Retinal pigment epithelial cell (primary cell): ENCODE data around the gene SLC22A2.

Experiments
- DNase-seq: peaks from one replicate; pipeline ENCODE4 v3.0.0-alpha.2; 2010; ENCODE audit warnings: low read depth
- H3K4me3 ChIP-seq: 2 replicates; pipeline ENCODE4 v1.5.1; 2011; ENCODE audit warnings: mild to moderate bottlenecking, low read length, control low read depth, moderate library complexity
- CTCF ChIP-seq: conservative IDR thresholded peaks from 2 replicates; pipeline ENCODE4 v1.5.1; 2011; ENCODE audit warnings: low read depth, low read length, control low read depth, inconsistent platforms

SLC22A2 gene

GRCh38 chr6:160222491-160222890 is 36.1 kb downstream of the SLC22A2 start:
- no peak for TF ChIP-seq CTCF
- DNase-seq, result no peak
- H3K4me3 ChIP-seq, result no peak overlapping the region

- TF ChIP-seq CTCF, result no peak
- H3K4me3 ChIP-seq, result no peak overlapping the region
- no peak for DNase-seq
Observed at GRCh38 chr6:160221918-160222317, 36.7 kb downstream of the SLC22A2 start.

GRCh38 chr6:160221423-160221822 is 37.2 kb downstream of the SLC22A2 start:
- DNase-seq, result no peak
- H3K4me3 ChIP-seq, result no peak overlapping the region

GRCh38 chr6:160218810-160219209 is 39.8 kb downstream of the SLC22A2 start:
- no peak for DNase-seq
- no peak for TF ChIP-seq CTCF
- no peak overlapping the region for H3K4me3 ChIP-seq

More at GRCh38 chr6:160221423-160221822, 37.2 kb downstream of the SLC22A2 start:
- peak; percentile 37 for TF ChIP-seq CTCF

GRCh38 chr6:160217863-160218262 is 40.8 kb downstream of the SLC22A2 start:
- H3K4me3 ChIP-seq, result no peak overlapping the region
- no peak for DNase-seq
- TF ChIP-seq CTCF, result no peak

GRCh38 chr6:160217073-160217472 is 41.5 kb downstream of the SLC22A2 start:
- no peak for DNase-seq
- H3K4me3 ChIP-seq, result no peak overlapping the region
- no peak for TF ChIP-seq CTCF

- no peak for TF ChIP-seq CTCF
- H3K4me3 ChIP-seq, result no peak overlapping the region
- no peak for DNase-seq
Observed at GRCh38 chr6:160215232-160215631, 43.4 kb downstream of the SLC22A2 start.
